Measurements from ENCODE around the gene SLC44A2.

DNA sequence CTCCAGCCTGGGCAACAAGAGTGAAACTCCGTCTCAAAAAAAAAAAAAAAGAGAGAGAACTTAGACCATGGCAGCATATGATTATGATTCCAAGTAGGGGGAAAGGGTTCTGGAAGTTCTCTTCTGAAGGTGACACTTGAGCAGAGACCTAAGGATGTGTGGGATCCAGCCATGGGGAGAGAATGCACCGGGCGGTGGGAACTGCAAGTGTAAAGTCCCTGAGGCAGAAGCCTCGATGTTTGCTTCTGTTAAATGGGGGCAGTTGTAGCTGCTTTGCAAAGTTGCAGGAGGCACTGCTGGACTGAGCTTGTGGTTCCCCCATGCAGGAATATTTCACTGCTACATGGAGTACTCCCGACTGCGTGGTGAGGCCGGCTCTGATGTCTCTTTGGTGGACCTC lies 9.1 kb downstream of the SLC44A2 start:
- no peak for TF ChIP-seq POLR2A (IDR thresholded peaks at IDR 0.05)
- TF ChIP-seq, protein P1, sequence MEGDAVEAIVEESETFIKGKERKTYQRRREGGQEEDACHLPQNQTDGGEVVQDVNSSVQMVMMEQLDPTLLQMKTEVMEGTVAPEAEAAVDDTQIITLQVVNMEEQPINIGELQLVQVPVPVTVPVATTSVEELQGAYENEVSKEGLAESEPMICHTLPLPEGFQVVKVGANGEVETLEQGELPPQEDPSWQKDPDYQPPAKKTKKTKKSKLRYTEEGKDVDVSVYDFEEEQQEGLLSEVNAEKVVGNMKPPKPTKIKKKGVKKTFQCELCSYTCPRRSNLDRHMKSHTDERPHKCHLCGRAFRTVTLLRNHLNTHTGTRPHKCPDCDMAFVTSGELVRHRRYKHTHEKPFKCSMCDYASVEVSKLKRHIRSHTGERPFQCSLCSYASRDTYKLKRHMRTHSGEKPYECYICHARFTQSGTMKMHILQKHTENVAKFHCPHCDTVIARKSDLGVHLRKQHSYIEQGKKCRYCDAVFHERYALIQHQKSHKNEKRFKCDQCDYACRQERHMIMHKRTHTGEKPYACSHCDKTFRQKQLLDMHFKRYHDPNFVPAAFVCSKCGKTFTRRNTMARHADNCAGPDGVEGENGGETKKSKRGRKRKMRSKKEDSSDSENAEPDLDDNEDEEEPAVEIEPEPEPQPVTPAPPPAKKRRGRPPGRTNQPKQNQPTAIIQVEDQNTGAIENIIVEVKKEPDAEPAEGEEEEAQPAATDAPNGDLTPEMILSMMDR (IDR thresholded peaks at IDR 0.05): no peak
